IPS-NIHi11 (cell line): ENCODE results near the gene CDK9.
A peak's percentile ranks its signal among the peaks of the same experiment; 100 is the strongest.
"Not testable (repeated sequence)": the region's sequence is repeated elsewhere in the genome, so short reads cannot be mapped to it uniquely, and the experiment has no call there.

Experiments
- DNase-seq: peaks from one replicate; pipeline ENCODE4 v3.0.0; 2012; ENCODE audit warnings: mixed read lengths, low spot score

The CDK9 gene

GRCh38 chr9:127826253-127826913 lies 40.5 kb downstream of the CDK9 start:
- DNase-seq = no peak

GRCh38 chr9:127828262-127829031 lies 42.6 kb downstream of the CDK9 start:
- DNase-seq = peak; percentile 98

- DNase-seq = no peak
Observed at GRCh38 chr9:127829205-127829906, 43.5 kb downstream of the CDK9 start.

- DNase-seq = no peak
Observed at GRCh38 chr9:127832248-127832647, 46.4 kb downstream of the CDK9 start.

GRCh38 chr9:127833555-127833954 lies 47.7 kb downstream of the CDK9 start:
- no peak for DNase-seq

- DNase-seq = no peak
Observed at GRCh38 chr9:127835991-127836516, 50.2 kb downstream of the CDK9 start.

GRCh38 chr9:127836561-127836960 lies 50.7 kb downstream of the CDK9 start:
- DNase-seq = not testable (repeated sequence)

GRCh38 chr9:127837346-127837745 lies 51.5 kb downstream of the CDK9 start:
- DNase-seq = no peak

- DNase-seq = no peak
Observed at GRCh38 chr9:127838375-127839078, 52.7 kb downstream of the CDK9 start.
